ENCODE measurements around the gene GINS2. TPM values are rescaled to one million over a fixed set of nuclear protein-coding genes. Genes with fewer than 3 reads are reported as not detected.

Gene GINS2
- total RNA-seq, 2 experiments from 2014 or later: 49.3 to 61.7 TPM

DNA sequence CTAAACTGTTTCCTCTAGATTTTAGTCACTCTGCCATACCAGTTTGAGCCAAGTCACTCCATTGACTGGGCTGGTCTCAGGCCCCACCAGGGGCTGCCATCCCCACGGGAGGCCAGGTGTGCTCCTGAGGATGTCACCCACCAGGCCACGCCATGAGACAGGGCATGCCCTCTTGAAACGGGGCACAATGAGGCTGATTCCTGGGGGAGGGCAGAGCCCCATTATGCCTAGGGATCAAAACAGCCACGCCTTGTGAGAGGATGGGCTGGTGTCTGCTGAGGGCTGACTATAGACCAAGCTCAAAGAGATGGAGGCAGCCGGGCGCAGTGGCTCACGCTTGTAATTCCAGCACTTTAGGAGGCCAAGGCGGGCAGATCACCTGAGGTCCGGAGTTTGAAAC is 21.5 kb downstream of the GINS2 start:
- no peak overlapping the region for H3K4me3 Mint-ChIP-seq
- DNase-seq (no peak), ATAC-seq (no peak)
- H3K27ac Mint-ChIP-seq: no peak overlapping the region
- H3K36me3 Mint-ChIP-seq: peaks cover 50% of the 10 kb centered on the region
- no peaks in the 10 kb centered on the region for H3K9me3 Mint-ChIP-seq (ENCODE audit: low read depth)
- H3K27me3 Mint-ChIP-seq: no peaks in the 10 kb centered on the region
- H3K4me1 Mint-ChIP-seq: no peaks in the 10 kb centered on the region
- CTCF ChIA-PET: no interaction called here

DNA sequence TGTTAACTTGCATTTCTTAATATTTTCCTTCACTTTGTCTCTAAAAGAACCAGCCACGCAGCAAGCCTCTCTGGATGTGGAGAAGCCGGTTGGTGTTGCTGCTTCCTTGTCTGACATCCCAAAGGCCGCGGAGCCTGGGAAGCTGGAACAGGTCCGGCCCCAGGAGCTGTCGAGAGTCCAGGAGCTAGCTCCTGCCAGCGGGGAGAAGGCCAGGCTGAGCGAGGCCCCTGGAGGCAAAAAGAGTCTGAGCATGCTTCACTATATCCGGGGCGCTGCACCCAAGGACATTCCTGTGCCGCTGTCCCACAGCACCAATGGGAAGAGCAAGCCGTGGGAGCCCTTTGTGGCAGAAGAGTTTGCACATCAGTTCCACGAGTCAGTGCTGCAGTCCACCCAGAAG is 22.8 kb downstream of the GINS2 start:
- Mint-ChIP-seq H3K9me3 (ENCODE audit: low read depth) (no peaks in the 10 kb centered on the region), H3K36me3 (peaks cover 42% of the 10 kb centered on the region)
- CTCF ChIA-PET: no interaction called here

DNA sequence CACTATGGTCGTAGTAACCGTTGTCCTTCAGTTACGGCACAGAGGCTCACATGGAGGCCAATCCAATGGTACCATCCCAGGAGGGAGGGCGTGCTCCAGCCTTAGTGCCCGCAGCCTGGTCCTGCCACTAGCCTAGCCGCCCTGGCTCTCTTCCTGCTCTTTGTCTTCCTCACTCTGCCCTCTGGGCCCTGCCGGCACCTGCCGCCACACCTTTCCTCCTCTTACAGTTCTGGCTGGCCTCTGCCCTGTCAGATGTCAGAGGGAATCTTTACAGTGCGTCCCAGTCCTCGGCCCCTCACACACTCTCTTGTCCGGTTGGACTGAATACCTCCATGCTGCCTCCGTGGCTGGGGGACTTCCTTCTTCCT is 23.4 kb downstream of the GINS2 start:
- Mint-ChIP-seq H3K36me3 (peaks cover 40% of the 10 kb centered on the region), H3K4me1 (no peaks in the 10 kb centered on the region), H3K27me3 (no peaks in the 10 kb centered on the region), H3K9me3 (ENCODE audit: low read depth) (no peaks in the 10 kb centered on the region), H3K4me3 (no peak overlapping the region), H3K27ac (no peak overlapping the region)
- no peak for ATAC-seq
- CTCF ChIA-PET: no interaction called here
- DNase-seq: no peak

More for the DNA sequence above, 22.8 kb downstream of the GINS2 start:
- no peak for DNase-seq
- Mint-ChIP-seq H3K4me1 (no peaks in the 10 kb centered on the region), H3K27me3 (no peaks in the 10 kb centered on the region), H3K4me3 (no peak overlapping the region), H3K27ac (no peak overlapping the region)
- ATAC-seq: no peak

DNA sequence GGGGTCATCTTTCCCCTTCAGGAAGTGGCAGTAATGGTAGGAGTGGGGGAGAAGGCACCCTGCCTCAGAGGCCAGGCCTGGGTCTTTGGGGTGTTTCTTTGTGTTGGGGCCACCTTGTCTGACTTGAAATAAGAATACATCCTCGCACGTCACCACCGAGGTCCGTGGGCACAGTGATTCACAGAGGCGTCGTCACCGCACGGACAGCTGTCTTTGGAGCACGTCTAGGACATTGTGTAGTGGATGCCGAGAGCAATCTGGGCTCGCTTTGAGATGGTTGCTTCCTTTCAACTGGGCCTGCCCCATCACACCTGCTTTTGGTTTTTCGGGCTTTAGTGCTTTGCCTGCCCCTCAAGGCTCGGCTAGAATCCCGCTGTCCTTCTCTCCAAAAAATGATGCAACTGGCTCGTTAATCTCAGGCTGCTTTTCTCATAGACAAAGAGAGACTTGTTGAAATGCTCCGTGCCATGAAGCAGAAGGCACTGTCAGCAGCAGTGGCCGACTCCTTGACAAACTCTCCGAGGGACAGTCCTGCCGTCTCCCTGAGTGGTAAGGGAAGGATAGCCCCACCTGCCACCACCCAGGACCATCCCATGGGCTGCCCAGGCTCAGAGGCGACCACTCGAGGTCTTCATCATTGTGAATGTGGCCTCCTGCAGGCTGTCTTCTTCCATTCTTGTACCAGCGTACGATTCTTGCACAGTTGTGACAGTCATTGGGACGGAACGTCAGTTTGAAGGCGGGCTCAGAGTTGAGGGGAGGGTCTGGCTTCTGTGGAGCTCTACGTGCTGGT is 24.0 kb downstream of the GINS2 start:
- CTCF ChIA-PET: no interaction called here
- Mint-ChIP-seq H3K36me3 (peaks cover 38% of the 10 kb centered on the region), H3K9me3 (ENCODE audit: low read depth) (no peaks in the 10 kb centered on the region), H3K4me1 (no peaks in the 10 kb centered on the region), H3K27ac (no peak overlapping the region), H3K4me3 (no peak overlapping the region), H3K27me3 (no peaks in the 10 kb centered on the region)
- DNase-seq: no peak
- no peak for ATAC-seq

DNA sequence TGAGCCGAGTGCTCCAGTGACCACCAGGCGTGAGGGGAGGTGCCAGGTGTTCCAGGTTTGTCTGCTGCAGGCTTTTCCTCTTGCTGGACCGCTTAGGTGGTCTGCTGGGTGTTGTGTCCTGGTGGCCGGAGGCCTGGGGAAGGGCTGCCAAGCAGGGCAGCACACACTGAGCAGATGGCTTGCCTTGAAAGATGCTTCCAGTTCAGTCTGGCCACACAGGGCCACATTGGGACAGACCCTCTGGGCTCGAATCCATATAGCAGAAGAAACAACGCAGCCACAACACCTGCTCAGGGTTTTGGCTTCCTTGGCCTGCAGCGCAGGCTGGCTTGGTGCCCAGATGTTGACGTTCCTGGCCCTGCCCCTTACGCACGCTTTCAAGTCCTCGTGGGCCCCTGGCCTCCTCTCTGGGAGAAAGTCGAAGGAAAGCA is 24.8 kb downstream of the GINS2 start:
- no peak overlapping the region for H3K27ac Mint-ChIP-seq

DNA sequence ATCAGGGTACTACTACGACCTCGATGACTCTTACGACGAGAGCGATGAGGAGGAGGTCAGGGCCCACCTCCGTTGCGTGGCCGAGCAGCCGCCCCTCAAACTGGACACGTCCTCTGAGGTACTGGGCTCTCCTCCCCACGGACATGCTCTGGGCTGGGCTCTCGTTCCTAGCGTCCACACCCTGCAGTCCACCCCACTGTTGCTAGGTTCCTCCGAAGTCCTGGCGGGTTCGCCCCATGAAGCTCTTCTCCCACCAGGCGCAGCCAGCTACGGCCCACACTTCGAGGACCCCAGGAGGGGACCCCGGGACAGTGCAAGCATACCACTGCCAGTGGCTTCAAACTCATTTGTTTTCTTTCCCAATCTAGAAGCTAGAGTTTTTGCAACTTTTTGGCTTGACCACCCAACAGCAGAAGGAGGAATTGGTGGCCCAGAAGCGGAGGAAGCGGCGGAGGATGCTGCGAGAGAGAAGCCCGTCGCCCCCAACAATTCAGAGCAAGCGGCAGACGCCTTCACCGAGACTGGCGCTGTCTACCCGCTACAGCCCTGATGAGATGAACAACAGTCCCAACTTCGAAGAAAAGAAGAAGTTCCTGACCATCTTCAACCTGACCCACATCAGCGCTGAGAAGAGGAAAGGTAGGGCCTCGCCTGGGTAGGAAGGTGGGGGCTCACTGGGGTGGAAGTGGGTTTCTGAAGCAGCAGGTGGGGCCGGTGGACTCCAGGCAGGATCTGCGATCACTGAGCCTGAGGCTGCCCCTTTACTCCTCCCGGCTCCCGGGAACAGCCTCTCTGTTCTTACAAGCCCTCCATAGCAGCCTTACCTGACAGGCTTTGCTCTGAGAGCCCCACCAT is 25.6 kb downstream of the GINS2 start:
- H3K4me1 Mint-ChIP-seq: no peaks in the 10 kb centered on the region
- ATAC-seq (no peak), DNase-seq (no peak)
- CTCF ChIA-PET: no interaction called here
- H3K27me3 Mint-ChIP-seq: no peaks in the 10 kb centered on the region
- H3K4me3 Mint-ChIP-seq: no peak overlapping the region
- H3K27ac Mint-ChIP-seq: no peak overlapping the region
- H3K36me3 Mint-ChIP-seq: peaks cover 30% of the 10 kb centered on the region
- H3K9me3 Mint-ChIP-seq (ENCODE audit: low read depth): no peaks in the 10 kb centered on the region

More for the DNA sequence above, 24.8 kb downstream of the GINS2 start:
- CTCF ChIA-PET: no interaction called here
- Mint-ChIP-seq H3K27me3 (no peaks in the 10 kb centered on the region), H3K9me3 (ENCODE audit: low read depth) (no peaks in the 10 kb centered on the region), H3K4me3 (no peak overlapping the region), H3K36me3 (peaks cover 32% of the 10 kb centered on the region), H3K4me1 (no peaks in the 10 kb centered on the region)
- DNase-seq: no peak
- ATAC-seq: no peak

DNA sequence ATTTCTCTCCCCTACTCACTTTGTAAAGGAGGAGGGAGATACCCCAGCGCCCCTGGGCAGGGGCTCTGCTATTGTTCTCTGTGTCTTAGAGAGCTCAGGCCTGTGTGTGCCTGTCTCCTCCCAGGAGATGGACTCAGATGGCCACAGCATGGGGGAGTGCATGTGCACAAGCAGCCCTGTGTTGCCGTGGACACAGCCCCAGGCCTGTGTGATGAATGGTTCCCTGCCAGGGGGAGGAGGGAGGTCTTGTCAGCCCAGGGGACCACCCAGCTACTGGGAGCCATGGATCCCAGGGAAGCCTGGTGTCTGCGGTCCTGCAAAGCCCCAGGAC is 26.3 kb downstream of the GINS2 start:
- Mint-ChIP-seq H3K36me3 (peaks cover 27% of the 10 kb centered on the region), H3K27ac (no peak overlapping the region), H3K4me3 (no peak overlapping the region), H3K27me3 (no peaks in the 10 kb centered on the region), H3K9me3 (ENCODE audit: low read depth) (no peaks in the 10 kb centered on the region), H3K4me1 (no peaks in the 10 kb centered on the region)
- no peak for DNase-seq
- CTCF ChIA-PET: interaction anchor here (1.3 kb wide), 1 partner anchor 55 kb away, joined by 3 read pairs; no protein-coding TSS in a partner anchor
- no peak for ATAC-seq

DNA sequence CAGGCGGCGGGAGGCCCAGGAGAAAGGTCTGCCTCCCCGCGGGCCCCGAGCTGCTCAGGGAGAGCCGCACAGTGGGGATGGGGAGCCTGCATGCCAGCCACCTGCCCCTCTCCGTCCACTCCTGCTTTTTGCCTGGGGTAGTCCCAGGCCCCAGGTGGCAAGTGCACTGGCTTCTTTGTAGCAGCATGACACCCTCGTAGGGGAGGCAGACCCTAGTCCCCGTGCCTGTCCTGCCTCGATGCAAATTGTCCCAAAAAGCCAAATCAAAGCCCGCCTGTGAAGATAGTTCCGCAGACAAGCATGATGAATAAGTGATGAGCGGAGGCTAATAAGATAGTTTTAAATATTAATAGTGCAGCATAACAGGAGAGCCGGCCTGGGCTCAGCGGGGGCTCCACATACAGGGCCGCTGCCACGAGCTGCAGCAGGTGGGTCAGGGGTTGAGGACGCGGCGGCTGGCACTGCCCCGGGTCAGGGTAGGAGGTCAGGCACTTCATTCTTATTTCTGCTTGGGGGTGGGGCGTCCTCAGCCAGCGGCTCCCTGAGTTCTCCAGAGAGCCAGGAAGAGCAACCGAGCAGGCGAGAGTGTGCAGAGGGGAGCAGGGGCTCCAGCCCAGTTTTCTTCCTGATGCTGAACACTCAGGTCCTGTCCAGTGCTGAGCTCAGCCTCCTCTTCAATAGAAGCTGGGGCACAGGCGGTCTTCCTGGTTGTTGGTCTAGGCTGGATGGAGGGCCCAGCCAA is 26.8 kb downstream of the GINS2 start:
- Mint-ChIP-seq H3K9me3 (ENCODE audit: low read depth) (no peaks in the 10 kb centered on the region), H3K4me3 (no peak overlapping the region), H3K36me3 (peaks cover 27% of the 10 kb centered on the region), H3K27ac (no peak overlapping the region), H3K4me1 (no peaks in the 10 kb centered on the region), H3K27me3 (no peaks in the 10 kb centered on the region)
- ATAC-seq: no peak
- DNase-seq: no peak
- CTCF ChIA-PET: interaction anchor here (1.3 kb wide), 1 partner anchor 56 kb away, joined by 3 read pairs; no protein-coding TSS in a partner anchor

DNA sequence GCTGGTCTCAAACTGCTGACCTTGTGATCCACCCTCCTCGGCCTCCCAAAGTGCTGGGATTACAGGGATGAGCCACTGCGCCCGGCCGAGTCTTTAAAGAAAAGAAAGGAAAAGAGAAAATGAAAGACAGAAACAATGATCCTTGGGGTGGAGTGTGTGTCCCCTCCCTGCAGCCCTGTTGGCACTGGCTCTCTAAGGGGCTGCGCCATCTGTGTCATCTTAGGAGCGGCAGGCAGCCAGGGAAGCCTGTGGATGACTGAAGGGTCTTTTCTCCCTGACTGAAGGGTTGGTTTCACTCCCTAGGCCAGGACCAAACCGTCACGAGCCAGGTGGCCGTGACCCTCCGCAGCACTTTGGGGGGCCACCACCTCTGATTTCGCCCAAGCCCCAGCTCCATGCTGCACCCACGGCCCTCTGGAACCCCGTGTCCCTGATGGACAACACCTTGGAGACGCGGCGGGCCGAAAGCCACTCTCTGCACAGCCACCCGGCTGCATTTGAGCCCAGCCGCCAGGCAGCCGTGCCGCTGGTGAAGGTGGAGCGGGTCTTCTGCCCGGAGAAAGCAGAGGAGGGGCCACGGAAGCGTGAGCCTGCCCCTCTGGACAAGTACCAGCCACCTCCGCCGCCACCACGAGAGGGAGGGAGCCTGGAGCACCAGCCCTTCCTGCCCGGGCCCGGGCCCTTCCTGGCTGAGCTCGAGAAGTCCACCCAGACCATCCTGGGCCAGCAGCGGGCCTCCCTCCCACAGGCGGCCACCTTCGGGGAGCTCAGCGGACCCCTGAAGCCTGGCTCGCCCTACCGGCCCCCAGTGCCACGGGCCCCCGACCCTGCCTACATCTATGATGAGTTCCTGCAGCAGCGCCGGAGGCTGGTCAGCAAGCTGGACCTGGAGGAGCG is 27.7 kb downstream of the GINS2 start:
- Mint-ChIP-seq H3K27me3 (no peaks in the 10 kb centered on the region), H3K36me3 (peaks cover 25% of the 10 kb centered on the region), H3K9me3 (ENCODE audit: low read depth) (no peaks in the 10 kb centered on the region), H3K4me3 (no peak overlapping the region), H3K27ac (no peak overlapping the region), H3K4me1 (no peaks in the 10 kb centered on the region)
- DNase-seq (no peak), ATAC-seq (no peak)
- CTCF ChIA-PET: interaction anchor here (0.8 to 3.8 kb wide), 6 partner anchors 12 to 56 kb away, joined by 3 to 45 read pairs (median 9); no protein-coding TSS in a partner anchor

DNA sequence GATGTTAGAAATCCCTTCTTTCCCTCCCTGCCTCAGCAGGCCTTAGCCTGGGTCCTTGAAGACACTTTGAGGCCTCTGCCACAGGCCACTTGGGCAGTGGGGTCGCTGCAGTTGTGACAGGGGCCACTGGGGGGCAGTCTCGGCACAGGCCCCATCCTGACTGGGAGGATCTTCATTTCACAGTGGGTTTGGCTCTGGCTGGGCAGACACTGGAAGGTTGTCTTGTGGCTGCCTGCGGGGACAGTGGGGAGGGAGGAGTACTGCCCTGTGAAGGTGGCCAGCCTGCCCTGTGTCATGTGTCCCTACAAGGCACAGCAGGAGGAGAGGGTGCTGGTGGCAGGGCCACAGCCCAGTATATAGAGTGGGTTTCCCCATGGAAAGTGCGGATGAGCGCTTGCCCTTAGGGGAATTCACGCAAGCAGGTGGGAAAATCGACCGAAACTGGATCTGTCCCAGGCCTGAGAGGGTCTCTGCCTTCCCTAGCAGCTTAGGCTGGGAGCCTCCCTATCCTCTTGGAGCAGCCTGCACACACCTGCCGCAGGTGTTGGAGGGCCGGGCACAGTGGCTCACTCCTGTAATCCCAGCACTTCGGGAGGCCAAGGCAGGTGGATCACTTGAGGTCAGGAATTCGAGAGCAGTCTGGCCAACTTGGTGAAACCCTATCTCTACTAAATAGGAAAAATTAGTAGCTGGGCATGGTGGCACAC is 28.8 kb downstream of the GINS2 start:
- Mint-ChIP-seq H3K27ac (no peak overlapping the region), H3K4me3 (no peak overlapping the region), H3K36me3 (peaks cover 17% of the 10 kb centered on the region), H3K4me1 (no peaks in the 10 kb centered on the region), H3K27me3 (no peaks in the 10 kb centered on the region), H3K9me3 (ENCODE audit: low read depth) (no peaks in the 10 kb centered on the region)
- CTCF ChIA-PET: interaction anchor here (0.8 to 3.8 kb wide), 10 partner anchors 11 to 267 kb away, joined by 3 to 45 read pairs (median 5); no protein-coding TSS in a partner anchor
- ATAC-seq (peak; percentile 72), DNase-seq (peak; percentile 75)

DNA sequence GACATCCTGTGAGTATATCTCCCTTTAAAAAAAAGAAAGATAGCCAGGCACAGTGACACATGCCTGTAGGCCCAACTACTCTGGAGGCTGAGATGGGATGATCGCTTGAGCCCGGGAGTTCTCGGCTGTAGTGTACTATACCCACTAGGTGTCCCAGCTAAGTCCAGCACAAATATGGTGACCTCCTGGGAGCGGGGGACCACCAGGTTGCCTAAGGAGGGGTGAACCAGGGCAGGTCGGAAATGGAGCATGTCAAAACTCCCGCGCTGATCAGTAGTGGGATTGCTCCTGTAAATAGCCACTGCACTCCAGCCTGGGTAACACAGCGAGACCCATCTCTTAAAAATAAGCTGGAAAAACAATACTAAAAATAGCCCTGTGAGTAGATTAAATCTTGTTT is 29.4 kb downstream of the GINS2 start:
- Mint-ChIP-seq H3K9me3 (ENCODE audit: low read depth) (no peaks in the 10 kb centered on the region), H3K36me3 (peaks cover 15% of the 10 kb centered on the region), H3K27me3 (no peaks in the 10 kb centered on the region), H3K4me1 (no peaks in the 10 kb centered on the region), H3K4me3 (no peak overlapping the region), H3K27ac (no peak overlapping the region)
- CTCF ChIA-PET: interaction anchor here (0.6 to 3.8 kb wide), 10 partner anchors 10 to 266 kb away, joined by 3 to 45 read pairs (median 5); no protein-coding TSS in a partner anchor
- ATAC-seq (no peak), DNase-seq (no peak)

All from activated CD8-positive, alpha-beta memory T cell treated with anti-CD3 and anti-CD28 coated beads, Interleukin-2, amount 10 ng/mL, durations not matched to agents 7 days and 5 days (primary cell).